ENCODE measurements around the gene CHSY1.

Gene CHSY1

GRCh38 chr15:101264911-101265641, 13.2 kb upstream of the CHSY1 start:
- Histone ChIP-seq H3K27ac (ENCODE audit: low read length) (no peak overlapping the region), H3K9ac (ENCODE audit: low read depth, low read length) (no peak overlapping the region), H3K27me3 (ENCODE audit: insufficient read depth, low read length) (no peaks in the 10 kb centered on the region), H3K4me3 (ENCODE audit: low read length) (no peak overlapping the region), H3K36me3 (ENCODE audit: insufficient read depth, low read depth, low read length) (peaks cover 12% of the 10 kb centered on the region), H3K4me1 (ENCODE audit: insufficient read depth, low read length) (0 out of 2 replicates have a peak, but pooled peaks cover 4% of the 10 kb centered on the region), H3K9me3 (ENCODE audit: insufficient read depth, low read depth, low read length) (no peaks in the 10 kb centered on the region)

GRCh38 chr15:101264011-101264410, 12.2 kb upstream of the CHSY1 start:
- Histone ChIP-seq H3K9ac (ENCODE audit: low read depth, low read length) (no peak overlapping the region), H3K9me3 (ENCODE audit: insufficient read depth, low read depth, low read length) (no peaks in the 10 kb centered on the region), H3K4me1 (ENCODE audit: insufficient read depth, low read length) (0 out of 2 replicates have a peak, but pooled peaks cover 4% of the 10 kb centered on the region), H3K27me3 (ENCODE audit: insufficient read depth, low read length) (no peaks in the 10 kb centered on the region), H3K36me3 (ENCODE audit: insufficient read depth, low read depth, low read length) (peaks cover 2% of the 10 kb centered on the region), H3K4me3 (ENCODE audit: low read length) (no peak overlapping the region), H3K27ac (ENCODE audit: low read length) (no peak overlapping the region)

GRCh38 chr15:101262551-101262950, 10.7 kb upstream of the CHSY1 start:
- Histone ChIP-seq H3K36me3 (ENCODE audit: insufficient read depth, low read depth, low read length) (no peaks in the 10 kb centered on the region), H3K27ac (ENCODE audit: low read length) (no peak overlapping the region), H3K27me3 (ENCODE audit: insufficient read depth, low read length) (no peaks in the 10 kb centered on the region), H3K9me3 (ENCODE audit: insufficient read depth, low read depth, low read length) (no peaks in the 10 kb centered on the region), H3K4me3 (ENCODE audit: low read length) (no peak overlapping the region), H3K9ac (ENCODE audit: low read depth, low read length) (no peak overlapping the region), H3K4me1 (ENCODE audit: insufficient read depth, low read length) (peaks cover 9% of the 10 kb centered on the region; the same call in 1 of the 2 replicates)

GRCh38 chr15:101258238-101259144, 6.6 kb upstream of the CHSY1 start:
- Histone ChIP-seq H3K9me3 (ENCODE audit: insufficient read depth, low read depth, low read length) (no peaks in the 10 kb centered on the region), H3K27ac (ENCODE audit: low read length) (no peak overlapping the region), H3K36me3 (ENCODE audit: insufficient read depth, low read depth, low read length) (no peaks in the 10 kb centered on the region), H3K4me1 (ENCODE audit: insufficient read depth, low read length) (peaks cover 8% of the 10 kb centered on the region; the same call in 1 of the 2 replicates), H3K27me3 (ENCODE audit: insufficient read depth, low read length) (no peaks in the 10 kb centered on the region), H3K4me3 (ENCODE audit: low read length) (no peak overlapping the region), H3K9ac (ENCODE audit: low read depth, low read length) (no peak overlapping the region)

- H3K27me3 ChIP-seq (ENCODE audit: insufficient read depth, low read length), result peaks cover 12% of the 10 kb centered on the region; the same call in 1 of the 2 replicates
Observed at GRCh38 chr15:101256757-101257156, 4.9 kb upstream of the CHSY1 start.

GRCh38 chr15:101255615-101256241, 3.9 kb upstream of the CHSY1 start:
- no peak overlapping the region for H3K4me3 ChIP-seq (ENCODE audit: low read length)
- no peak overlapping the region for H3K9ac ChIP-seq (ENCODE audit: low read depth, low read length)
- H3K27ac ChIP-seq (ENCODE audit: low read length), result no peak overlapping the region
- H3K4me1 ChIP-seq (ENCODE audit: insufficient read depth, low read length), result peaks cover 10% of the 10 kb centered on the region; the same call in 1 of the 2 replicates
- H3K9me3 ChIP-seq (ENCODE audit: insufficient read depth, low read depth, low read length), result no peaks in the 10 kb centered on the region
- no peaks in the 10 kb centered on the region for H3K36me3 ChIP-seq (ENCODE audit: insufficient read depth, low read depth, low read length)
- H3K27me3 ChIP-seq (ENCODE audit: insufficient read depth, low read length), result peaks cover 12% of the 10 kb centered on the region; the same call in 1 of the 2 replicates

More at GRCh38 chr15:101256757-101257156, 4.9 kb upstream of the CHSY1 start:
- Histone ChIP-seq H3K9ac (ENCODE audit: low read depth, low read length) (no peak overlapping the region), H3K4me1 (ENCODE audit: insufficient read depth, low read length) (peaks cover 10% of the 10 kb centered on the region; the same call in 1 of the 2 replicates), H3K36me3 (ENCODE audit: insufficient read depth, low read depth, low read length) (no peaks in the 10 kb centered on the region), H3K9me3 (ENCODE audit: insufficient read depth, low read depth, low read length) (no peaks in the 10 kb centered on the region), H3K4me3 (ENCODE audit: low read length) (no peak overlapping the region), H3K27ac (ENCODE audit: low read length) (no peak overlapping the region)

- Histone ChIP-seq H3K27me3 (ENCODE audit: insufficient read depth, low read length) (peaks cover 12% of the 10 kb centered on the region; the same call in 1 of the 2 replicates), H3K27ac (ENCODE audit: low read length) (no peak overlapping the region), H3K36me3 (ENCODE audit: insufficient read depth, low read depth, low read length) (no peaks in the 10 kb centered on the region), H3K4me1 (ENCODE audit: insufficient read depth, low read length) (peaks cover 10% of the 10 kb centered on the region; the same call in 1 of the 2 replicates), H3K9ac (ENCODE audit: low read depth, low read length) (no peak overlapping the region), H3K9me3 (ENCODE audit: insufficient read depth, low read depth, low read length) (no peaks in the 10 kb centered on the region), H3K4me3 (ENCODE audit: low read length) (no peak overlapping the region)
Observed at GRCh38 chr15:101255051-101255395, 3.2 kb upstream of the CHSY1 start.

GRCh38 chr15:101254157-101255050, 2.6 kb upstream of the CHSY1 start:
- H3K27me3 ChIP-seq (ENCODE audit: insufficient read depth, low read length), result peaks cover 12% of the 10 kb centered on the region; the same call in 1 of the 2 replicates
- H3K9me3 ChIP-seq (ENCODE audit: insufficient read depth, low read depth, low read length), result no peaks in the 10 kb centered on the region

GRCh38 chr15:101252836-101253235, 988 bp upstream of the CHSY1 start:
- Histone ChIP-seq H3K36me3 (ENCODE audit: insufficient read depth, low read depth, low read length) (peaks cover 8% of the 10 kb centered on the region; the same call in 1 of the 2 replicates), H3K9me3 (ENCODE audit: insufficient read depth, low read depth, low read length) (no peaks in the 10 kb centered on the region), H3K4me3 (ENCODE audit: low read length) (peak overlapping the region; percentile 67), H3K27ac (ENCODE audit: low read length) (no peak overlapping the region), H3K4me1 (ENCODE audit: insufficient read depth, low read length) (peaks cover 12% of the 10 kb centered on the region; the same call in 1 of the 2 replicates), H3K9ac (ENCODE audit: low read depth, low read length) (peak overlapping the region; percentile 44; the same call in 1 of the 2 replicates), H3K27me3 (ENCODE audit: insufficient read depth, low read length) (peaks cover 12% of the 10 kb centered on the region; the same call in 1 of the 2 replicates)

More at GRCh38 chr15:101254157-101255050, 2.6 kb upstream of the CHSY1 start:
- H3K36me3 ChIP-seq (ENCODE audit: insufficient read depth, low read depth, low read length), result no peaks in the 10 kb centered on the region
- H3K27ac ChIP-seq (ENCODE audit: low read length), result no peak overlapping the region
- H3K4me1 ChIP-seq (ENCODE audit: insufficient read depth, low read length), result peaks cover 14% of the 10 kb centered on the region; the same call in 1 of the 2 replicates
- no peak overlapping the region for H3K9ac ChIP-seq (ENCODE audit: low read depth, low read length)
- no peak overlapping the region for H3K4me3 ChIP-seq (ENCODE audit: low read length)

GRCh38 chr15:101250873-101251829, 697 bp downstream of the CHSY1 start:
- H3K9me3 ChIP-seq (ENCODE audit: insufficient read depth, low read depth, low read length), result no peaks in the 10 kb centered on the region
- peak overlapping the region; percentile 84 for H3K4me3 ChIP-seq (ENCODE audit: low read length)
- peaks cover 24% of the 10 kb centered on the region for H3K36me3 ChIP-seq (ENCODE audit: insufficient read depth, low read depth, low read length)
- H3K9ac ChIP-seq (ENCODE audit: low read depth, low read length), result peak overlapping the region; percentile 85
- peaks cover 12% of the 10 kb centered on the region; the same call in 1 of the 2 replicates for H3K27me3 ChIP-seq (ENCODE audit: insufficient read depth, low read length)
- H3K4me1 ChIP-seq (ENCODE audit: insufficient read depth, low read length), result peaks cover 12% of the 10 kb centered on the region; the same call in 1 of the 2 replicates
- no peak overlapping the region for H3K27ac ChIP-seq (ENCODE audit: low read length)

Measured in iPS-20b (cell line).